GM21423 (cell line): ENCODE measurements around the gene INPP5E.
A peak's percentile ranks its signal among the peaks of the same experiment; 100 is the strongest.
"Not testable (repeated sequence)": the region's sequence is repeated elsewhere in the genome, so short reads cannot be mapped to it uniquely, and the experiment has no call there.

Source experiments
- ATAC-seq: cut with Tn5 transposase; IDR thresholded peaks from one replicate; pipeline ENCODE4 v1.9.1; 2021; ENCODE audit warnings: mild to moderate bottlenecking, moderate library complexity; ENCODE audit not compliant: unreplicated experiment

Gene INPP5E

DNA sequence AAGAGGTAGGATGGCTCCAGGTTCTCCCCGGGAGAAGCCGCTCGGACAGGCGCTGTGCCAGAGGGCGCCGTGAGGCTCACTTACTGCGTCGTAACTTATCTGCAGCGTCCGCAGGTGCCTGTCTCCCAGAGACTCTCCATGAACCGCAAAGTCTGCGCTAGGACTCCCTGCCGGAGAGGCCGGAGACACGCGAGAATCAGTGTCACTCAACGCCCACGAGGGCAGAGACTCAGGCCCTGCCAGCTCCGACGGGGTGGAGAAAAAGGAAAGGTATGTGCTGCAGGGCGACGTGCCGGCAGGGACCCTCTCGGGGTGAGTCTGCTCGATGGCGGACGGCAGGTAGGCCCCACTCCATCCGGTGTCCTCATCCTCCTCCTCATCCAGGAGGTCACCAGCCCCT, 32.6 kb downstream of the INPP5E start:
- not testable (repeated sequence) for ATAC-seq

DNA sequence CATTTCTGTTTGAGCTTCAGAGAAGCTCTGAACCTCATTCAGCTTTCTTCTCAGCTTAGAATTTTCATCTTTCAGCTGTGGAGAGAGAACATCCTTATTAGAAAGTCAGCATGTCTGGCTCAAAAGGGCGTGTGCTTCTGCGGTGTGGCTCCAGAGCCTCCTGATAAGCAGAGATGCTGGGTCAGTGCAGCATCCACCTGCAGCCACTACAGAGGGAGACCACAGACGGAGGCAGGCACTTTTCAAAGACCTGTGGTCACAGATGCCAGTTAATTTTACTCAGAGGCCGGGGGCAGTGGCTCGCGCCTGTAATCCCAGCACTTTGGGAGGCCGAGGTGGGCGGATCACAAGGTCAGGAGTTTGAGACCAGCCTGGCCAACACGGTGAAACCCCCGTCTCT, 33.7 kb downstream of the INPP5E start:
- not testable (repeated sequence) for ATAC-seq

DNA sequence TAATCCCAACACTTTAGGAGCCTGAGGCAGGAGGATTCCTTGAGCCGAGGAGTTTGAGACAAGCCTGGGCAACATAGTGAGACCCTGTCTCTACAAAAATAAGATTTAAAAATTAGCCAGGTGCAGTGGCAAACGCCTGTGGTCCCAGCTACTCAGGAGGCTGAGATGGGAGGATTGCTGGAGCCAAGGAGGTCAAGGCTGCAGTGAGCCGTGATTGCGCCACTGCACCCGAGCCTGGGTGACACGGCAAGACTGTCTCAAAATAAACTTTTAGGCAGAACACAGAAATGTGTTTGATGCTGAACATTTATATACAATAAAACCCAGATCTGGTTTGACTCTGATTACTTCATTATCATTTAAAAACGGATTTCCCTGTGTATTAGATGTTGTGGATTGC, 34.2 kb downstream of the INPP5E start:
- ATAC-seq = no peak

DNA sequence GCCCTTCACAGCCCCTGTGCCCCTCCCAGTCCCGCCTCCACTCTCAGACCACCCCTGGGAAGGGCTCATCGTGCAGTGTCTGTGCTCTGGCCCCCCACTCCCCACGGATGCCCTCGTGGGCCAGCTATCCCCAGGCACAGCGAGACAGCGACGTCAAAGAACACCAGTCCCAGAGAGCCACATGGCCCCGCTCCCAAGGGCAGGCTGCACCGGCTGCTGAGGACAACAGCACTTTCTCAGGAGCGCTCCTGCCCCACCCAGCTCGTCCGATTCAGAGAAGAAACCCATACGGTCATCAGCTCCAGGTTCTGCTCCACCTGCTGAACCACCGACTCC, 34.9 kb downstream of the INPP5E start:
- no peak for ATAC-seq

DNA sequence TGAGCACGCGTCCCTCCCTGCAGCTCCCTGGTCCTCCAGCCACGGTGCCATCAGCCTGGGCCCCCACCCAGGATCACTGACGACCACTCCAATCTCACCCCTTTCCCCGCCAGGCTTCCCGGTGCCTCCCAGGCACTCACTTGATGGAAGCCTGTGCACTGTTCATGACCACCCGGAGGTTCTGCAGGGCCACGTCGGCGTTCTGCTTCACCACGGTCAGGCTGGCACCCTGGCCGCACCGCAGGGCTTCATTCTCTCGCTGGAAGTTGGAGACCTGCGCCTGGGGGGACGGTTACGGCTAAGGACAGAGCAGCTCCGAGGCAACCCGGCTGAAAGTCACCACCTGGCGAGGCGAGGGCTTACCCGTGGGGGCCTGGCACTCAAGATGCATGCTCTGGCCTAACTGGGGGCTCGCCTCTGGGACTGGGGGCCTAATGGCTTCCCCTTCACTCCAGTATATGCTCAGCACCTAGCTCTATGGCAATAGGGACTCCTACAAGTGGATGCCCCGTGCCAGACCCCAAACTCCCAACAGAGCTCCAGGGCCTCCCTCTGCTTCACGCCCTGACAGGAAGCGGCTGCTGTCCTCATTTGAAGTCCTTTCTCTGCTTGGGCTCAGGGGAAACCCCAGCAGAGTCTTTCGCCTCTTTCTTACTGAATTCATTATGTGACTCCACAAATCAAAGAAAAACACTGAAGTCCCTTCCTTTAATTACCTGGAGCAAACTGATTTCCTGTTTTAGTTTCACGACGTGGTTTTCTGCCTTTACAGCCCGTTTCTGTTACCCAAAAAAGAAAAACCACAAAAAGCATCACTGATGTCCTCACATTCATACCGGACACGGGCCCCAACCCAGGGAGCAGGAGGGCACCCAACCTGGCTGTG, 35.5 kb downstream of the INPP5E start:
- no peak for ATAC-seq

DNA sequence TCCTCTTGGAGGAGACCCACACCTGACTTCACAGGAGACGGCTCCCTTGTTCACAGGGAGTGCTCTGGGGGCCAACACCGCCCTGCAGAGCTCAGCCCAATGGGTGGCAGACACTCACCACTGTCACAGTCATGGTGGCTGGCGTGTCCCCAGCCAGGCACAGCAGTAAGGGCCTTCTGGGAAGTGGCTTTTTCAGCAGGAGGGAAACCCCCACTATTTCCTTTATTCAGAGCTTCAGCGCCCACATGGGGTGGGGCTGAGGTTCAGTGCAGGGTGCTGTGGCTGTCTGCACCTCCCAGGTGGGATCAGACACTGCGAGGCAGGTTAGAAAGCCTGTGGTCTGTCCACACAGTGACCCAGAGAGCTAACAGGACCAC, 36.1 kb downstream of the INPP5E start:
- peak; percentile 33 for ATAC-seq

DNA sequence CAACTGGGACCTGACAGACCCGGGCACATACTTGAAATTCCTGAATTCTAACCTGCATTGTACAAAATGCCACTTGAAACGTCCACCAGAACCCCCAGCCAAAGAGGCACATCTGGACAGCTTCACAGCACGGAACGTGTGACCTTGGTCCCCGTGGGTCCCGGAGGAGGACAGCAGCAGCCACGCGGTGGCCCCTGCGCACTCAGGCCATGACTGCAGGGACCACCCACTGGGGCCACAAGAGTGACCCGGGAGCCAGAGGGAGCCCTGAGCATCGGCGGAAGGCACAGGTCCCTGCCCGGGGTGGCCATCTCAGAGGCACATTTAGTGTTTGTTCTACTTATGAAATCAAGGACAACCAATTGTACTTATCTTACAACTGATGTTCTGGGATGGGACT, 37.6 kb downstream of the INPP5E start:
- ATAC-seq = no peak

DNA sequence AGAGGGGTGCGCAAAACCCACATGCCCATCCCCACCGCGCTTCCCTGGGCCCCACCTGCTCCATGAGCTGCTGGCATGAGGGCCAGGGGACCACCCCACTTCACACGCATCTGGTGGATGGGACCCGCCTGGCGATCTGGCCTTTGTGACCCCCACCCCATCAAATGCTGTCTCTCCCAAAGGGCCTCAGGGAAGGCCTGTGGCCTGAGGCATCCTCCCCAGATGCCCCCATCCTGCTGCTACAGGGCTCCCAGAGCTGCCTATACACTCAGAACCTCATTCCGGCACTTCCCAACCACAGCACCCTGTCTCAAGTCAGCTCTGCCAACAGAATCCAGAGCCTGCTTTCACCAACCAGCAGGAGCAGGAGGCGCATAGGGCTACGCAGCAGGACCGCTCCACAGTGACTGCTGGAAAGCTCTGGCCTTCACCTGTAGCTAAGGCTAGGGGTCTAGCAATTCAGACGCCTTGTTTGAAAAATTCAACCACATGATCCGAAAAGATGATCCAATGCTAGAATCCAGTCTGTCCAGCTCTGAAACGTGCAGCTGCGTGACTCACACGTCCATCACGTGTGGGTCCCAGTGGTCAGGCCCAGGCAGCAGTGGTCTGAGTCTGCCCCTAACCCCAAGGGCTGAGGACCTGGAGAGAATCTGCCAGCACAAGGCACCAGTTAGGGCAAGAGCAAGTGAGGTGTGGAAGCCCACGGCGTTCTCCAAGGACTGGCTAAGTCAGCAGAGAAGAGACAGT, 38.3 kb downstream of the INPP5E start:
- no peak for ATAC-seq

DNA sequence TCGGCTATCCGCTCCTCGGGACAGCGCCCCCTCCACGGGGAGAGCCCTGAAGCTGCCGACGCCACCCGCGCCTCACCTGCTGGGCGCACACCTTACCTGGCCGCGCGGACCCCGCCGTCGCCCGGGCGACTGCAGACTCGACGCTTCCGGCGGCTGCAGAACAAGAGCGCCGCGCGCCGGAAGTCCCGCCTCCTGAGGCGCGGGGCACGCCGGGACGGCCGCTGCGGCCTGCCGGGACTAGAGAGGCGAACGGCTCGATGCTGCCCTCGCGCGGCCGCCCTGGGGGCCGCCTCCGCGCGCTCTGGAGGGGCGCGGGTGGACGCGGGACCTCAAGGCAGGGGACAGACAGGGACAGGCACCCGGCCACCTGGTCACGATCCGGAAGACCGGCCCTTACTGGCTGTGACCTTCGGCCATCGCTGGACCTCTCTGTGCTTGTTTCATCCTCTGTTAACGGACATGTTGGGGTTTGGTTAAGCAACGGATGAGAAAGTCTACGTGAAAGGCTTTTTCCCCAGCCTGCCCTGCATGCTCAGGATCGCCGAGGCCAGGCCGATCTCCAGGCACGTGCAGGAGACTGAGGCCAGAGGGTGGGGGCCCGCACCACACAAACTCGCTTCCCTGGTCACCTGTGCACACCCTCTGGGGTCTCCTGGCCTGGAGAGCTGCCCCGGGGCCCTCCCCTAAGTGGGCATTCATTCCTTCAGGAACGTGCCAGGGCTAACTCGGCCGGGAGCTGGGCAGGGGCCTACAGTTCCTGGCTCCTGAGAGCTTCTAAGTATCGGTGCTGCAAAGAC, 39.4 kb downstream of the INPP5E start, which contains the start of gene SNAPC4:
Gene SNAPC4, minus strand, starts transcription at position 133 of the 797 bp plus-strand sequence. CDS start 1,742 bp downstream, outside the sequence.
- peak; percentile 68 for ATAC-seq

DNA sequence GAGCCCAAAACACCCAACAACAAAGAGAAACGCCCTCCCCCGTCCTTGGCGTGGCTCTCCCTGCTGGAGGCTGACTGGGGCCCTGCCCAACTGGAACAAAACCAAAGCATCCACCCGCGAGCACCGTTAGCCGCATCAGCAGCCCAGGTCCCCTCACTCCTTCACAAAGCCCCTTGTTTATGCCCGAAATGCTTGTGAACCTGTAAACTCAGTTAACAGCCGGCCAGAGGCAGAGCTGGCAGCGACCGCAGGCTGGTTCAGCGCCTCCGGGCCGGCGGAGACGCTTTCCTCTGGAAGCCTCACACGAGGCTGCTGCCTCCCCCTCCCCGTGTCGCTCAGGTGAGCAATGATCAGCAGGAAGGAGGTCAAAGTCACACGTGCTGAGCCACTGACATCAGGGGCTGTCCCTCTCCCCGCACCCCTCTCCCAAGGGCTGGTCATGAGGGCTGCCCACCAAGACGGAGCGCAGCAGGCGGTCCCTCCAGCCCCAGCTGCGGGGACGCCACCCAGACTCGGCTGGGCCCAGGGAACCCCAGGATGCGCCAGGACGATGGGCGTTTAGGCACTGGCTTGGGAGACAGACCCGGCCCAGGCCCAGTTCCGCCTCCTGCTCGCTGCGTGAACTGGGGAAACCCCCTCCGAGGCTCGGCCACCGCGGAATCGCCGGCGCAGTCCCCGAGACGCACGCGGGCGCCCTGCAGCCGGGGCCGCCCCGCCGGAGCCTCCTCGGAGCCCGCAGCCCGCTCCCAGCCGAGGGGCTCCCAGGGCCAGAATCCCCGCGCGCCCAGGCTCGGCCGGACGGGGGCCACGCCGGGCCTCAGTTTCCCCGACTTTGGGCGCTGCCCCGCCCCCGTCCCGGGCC, 40.2 kb downstream of the INPP5E start:
- peak; percentile 21 for ATAC-seq

DNA sequence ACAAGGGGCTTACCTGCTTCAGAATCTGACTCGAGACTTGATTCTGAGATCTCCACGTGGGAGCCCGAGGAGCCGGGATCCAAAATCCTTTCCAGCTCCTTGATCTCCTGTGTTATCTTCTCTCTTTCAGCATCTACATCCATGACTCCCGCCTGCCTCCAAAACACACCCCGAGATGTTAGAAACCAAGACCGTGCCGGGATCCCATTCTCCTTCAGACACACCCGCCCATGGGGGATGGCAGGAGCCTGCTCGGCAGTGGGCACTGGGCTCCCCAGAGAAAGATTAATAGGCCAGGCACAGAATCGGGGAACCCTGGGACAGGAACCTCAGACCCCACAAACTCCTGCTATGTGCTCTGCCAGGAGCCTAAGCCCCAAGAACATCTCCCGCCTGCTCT, 41.4 kb downstream of the INPP5E start:
- no peak for ATAC-seq

DNA sequence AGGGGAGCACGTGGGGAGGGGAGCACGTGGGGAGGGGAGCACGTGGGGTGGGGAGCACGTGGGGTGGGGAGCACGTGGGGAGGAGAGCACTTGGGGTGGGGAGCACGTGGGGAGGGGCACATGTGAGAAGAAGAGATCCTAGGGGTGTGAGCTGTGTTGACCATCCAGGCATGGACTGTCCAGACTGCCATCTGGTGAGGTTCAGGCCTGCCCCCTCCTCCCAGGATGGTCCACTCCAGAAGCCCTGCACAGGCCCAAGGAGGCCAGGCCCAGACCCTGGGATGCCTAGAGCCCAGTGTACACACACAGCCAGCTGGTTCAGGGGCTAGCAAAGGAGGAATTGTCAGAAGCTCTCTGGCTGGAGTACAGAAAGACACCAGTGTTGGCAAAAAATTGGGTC, 42.0 kb downstream of the INPP5E start:
- no peak for ATAC-seq

DNA sequence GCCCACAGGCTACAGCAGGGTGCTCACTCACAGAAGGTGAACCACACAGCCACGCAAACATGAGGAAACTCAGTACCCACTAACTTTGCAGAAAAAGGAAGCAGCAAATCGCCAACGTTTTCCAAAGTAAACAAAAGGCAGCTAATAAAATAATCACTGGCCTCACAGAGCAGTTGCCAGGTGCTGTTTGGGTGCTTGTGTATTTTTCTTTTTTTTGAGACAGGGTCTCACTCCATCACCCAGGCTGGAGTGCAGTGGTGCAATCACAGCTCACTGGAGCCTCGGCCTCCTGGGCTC, 43.5 kb downstream of the INPP5E start:
- ATAC-seq = no peak

DNA sequence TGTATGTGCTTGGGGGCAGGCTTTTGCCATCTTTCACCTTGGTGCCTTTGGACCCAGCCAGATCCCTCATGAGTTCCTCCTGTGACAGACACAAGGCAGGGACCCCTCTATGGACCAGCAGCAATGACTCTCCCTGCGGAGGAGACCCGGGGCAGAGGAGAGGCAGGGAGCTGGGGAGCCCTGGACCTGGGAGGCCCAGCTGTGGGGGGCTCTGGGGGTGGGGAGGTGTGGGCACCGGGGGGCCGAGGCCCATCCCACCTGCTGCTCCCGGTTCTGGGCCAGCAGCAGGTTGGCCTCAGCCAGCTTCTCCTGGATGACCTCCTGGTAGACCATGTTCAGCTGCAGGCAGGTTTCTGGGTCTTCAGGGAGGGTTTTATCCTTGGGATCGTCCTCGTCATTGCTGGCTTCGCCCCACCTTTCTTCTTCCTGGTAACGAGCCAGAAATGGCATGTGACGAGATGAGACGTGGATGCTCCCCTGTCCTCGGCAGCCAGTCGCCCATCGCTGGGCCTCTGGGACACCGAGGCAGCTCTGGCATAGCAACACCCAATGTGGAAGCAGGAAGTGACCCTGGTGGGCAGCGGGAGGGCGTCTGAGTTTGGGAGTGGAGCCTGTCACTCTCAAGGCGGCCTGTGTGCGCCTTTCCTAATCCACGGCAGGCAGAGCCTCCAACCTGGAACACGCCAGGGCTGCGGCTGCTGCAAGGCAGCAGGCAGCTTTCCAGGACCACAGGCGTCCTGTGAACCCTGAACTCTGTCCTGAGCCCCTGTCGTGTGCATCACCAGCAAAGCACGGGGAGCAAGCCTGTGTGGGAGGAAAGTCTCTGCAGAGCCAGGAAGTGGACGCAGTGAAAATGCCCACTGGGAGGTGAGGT, 44.1 kb downstream of the INPP5E start:
- no peak for ATAC-seq

DNA sequence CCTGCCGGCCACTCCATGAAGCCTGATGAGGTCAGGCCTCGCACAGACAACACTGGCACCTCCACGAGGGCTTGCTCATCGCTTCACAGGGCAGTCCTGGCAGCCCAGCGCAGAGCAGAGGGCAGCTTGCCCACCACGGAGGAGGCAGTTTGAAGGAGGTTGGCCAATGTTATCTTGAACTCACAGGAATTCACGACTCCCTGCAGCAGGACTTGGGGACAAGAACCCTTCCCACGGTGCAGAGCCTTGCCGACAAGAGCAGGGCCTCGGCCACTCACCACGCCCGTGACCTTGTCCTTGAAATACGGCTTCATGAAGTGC, 44.7 kb downstream of the INPP5E start:
- no peak for ATAC-seq

DNA sequence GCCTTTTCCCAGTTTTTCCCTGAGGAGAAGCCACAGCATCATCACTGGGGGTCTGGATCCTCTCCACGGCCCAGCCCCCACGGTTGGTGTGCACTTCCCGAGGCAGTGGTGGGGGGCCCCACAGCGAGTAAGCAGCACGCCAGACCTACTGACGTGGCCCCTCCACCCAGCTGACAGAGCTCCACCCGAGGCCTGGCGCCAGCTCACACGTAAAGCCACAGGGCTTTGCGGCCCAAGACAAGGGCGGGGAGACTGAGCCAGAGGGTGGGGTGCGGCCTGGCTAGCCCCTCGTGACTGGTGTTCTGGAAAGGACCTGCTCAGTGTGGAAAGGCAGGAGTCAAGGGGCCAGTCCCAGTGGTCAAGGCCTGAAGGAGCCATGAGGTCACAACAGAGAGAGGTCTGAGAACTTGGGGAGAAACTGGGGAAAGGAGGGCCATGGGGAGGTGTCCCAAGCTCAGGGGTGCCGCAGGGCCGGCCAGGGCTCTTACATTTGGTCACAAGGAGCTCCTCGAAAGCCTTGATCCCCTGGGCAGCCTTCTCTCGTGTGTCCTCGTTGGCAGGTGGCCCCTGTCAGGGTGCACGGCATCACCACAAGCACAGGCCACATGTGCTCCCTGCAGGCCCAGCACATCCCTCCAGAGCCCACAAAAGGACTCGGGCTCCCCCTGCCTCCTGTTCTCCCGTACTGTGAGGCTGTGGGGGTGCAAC, 45.2 kb downstream of the INPP5E start:
- ATAC-seq = no peak

DNA sequence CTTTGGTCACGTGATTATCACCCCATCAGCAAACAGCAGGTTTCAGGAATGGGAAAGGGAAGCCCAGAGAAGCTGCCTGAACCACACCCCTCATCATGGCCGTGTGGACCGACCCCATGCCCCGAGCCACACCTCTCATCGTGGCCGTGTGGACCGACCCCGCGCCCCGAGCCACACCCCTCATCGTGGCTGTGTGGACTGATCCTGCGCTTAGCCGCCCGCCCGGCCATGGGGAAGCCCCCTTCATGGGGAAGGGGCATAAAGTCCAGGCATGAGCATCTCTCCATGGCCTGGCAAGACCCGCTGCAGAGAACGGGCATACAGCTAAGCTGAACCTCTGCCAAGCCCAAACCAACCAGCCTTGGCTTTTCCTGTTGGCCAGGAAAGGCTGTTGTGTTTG, 46.1 kb downstream of the INPP5E start:
- no peak for ATAC-seq

DNA sequence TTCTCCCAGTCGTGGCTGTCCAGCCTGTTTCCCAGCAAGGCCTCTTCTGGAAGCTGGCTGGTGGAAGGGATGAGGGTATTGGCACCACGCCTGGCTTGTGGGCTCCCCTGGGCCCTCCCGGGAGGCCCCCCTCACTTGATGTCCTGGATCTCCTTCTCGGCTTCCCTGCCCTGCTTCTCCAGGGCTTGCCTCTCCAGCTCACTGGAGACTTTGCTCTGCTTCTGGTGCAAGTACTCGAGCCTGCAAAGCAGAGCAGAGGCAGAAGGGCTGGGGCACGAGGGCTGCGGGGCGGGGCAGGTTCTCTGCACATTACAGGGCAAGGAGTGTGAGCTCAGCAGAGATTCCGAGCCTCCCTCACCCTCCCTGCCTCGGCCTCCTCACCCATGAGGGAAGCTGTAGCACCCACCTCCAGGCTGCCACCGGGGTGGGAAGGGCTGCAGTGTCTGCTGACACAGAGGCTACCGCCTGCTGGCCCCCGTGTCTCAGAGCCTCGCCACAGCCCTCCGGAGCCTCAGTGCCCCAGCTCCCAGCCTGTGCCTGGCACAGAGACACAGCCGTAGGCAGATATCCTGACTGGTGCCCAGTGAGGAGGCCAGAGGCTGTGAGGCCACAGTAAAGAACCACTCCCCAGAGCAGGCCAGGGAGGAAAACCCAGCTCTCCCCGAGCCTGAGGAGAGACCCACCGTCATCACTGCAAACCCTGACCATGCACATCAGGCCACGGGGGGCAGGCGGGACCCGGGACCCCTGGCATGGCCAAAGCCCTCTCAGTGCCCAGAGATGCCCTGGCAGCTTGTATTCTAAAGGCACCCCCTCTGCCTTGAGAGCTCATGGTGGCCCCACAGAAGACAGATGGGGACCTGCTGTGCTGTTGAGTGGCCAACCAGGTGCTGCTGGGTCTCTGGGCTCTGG, 46.9 kb downstream of the INPP5E start:
- no peak for ATAC-seq
